DOHH2 (cell line): ENCODE data around the gene SCIN.
"Not testable (repeated sequence)": the region's sequence is repeated elsewhere in the genome, so short reads cannot be mapped to it uniquely, and the experiment has no call there.

ENCODE experiments used
- H3F3A ChIP-seq: fragments of 200-600 bp; sonication (generic), shearing (Covaris generic); 2 replicates; pipeline ENCODE4 v1.6.0; 2016; ENCODE audit warnings: antibody characterized with exemption, mild to moderate bottlenecking; ENCODE audit not compliant: control insufficient read depth, insufficient read depth
- H3K27ac ChIP-seq: fragments of 200-600 bp; sonication (generic); 2 replicates; pipeline ENCODE4 v1.5.1; 2014; ENCODE audit warnings: low read depth, mild to moderate bottlenecking, low read length, moderate library complexity
- H3K27me3 ChIP-seq: fragments of 200-600 bp; sonication (generic); 2 replicates; pipeline ENCODE4 v1.6.1; 2014; ENCODE audit warnings: mild to moderate bottlenecking, low read length, mixed read lengths; ENCODE audit not compliant: control insufficient read depth
- H3K36me3 ChIP-seq: fragments of 200-600 bp; sonication (generic); 2 replicates; pipeline ENCODE4 v1.6.1; 2014; ENCODE audit warnings: mild to moderate bottlenecking, low read length, moderate library complexity, mixed read lengths; ENCODE audit not compliant: control insufficient read depth
- H3K4me1 ChIP-seq: fragments of 200-600 bp; sonication (generic); 2 replicates; pipeline ENCODE4 v1.6.1; 2014; ENCODE audit warnings: mild to moderate bottlenecking, low read length, mixed read lengths; ENCODE audit not compliant: control insufficient read depth
- H3K4me2 ChIP-seq: fragments of 200-600 bp; sonication (generic); 2 replicates; pipeline ENCODE4 v1.6.0; 2014; ENCODE audit warnings: mild to moderate bottlenecking, low read length, moderate library complexity
- H3K4me3 ChIP-seq: fragments of 200-600 bp; sonication (generic); 2 replicates; pipeline ENCODE4 v1.5.1; 2014; ENCODE audit warnings: mild to moderate bottlenecking, low read length, mixed read lengths
- H3K79me2 ChIP-seq: fragments of 200-600 bp; sonication (generic); 2 replicates; pipeline ENCODE4 v1.6.1; 2014; ENCODE audit warnings: mild to moderate bottlenecking, low read length, mixed read lengths; ENCODE audit not compliant: control insufficient read depth
- H3K9me2 ChIP-seq: fragments of 200-600 bp; sonication (generic); replicated peaks from 2 replicates; pipeline ENCODE4 v1.6.1; 2014; ENCODE audit warnings: mild to moderate bottlenecking, low read length, mixed read lengths; ENCODE audit not compliant: control insufficient read depth
- H3K9me3 ChIP-seq: fragments of 200-600 bp; sonication (generic); 2 replicates; pipeline ENCODE4 v1.6.1; 2014; ENCODE audit warnings: antibody characterized with exemption, low read length, mixed read lengths; ENCODE audit not compliant: control insufficient read depth, insufficient read depth
- H4K20me1 ChIP-seq: fragments of 200-600 bp; sonication (generic); 2 replicates; pipeline ENCODE4 v1.6.0; 2014; ENCODE audit warnings: low read depth, mild to moderate bottlenecking, antibody characterized with exemption, low read length, moderate library complexity; ENCODE audit not compliant: control insufficient read depth, insufficient read depth
- CTCF ChIP-seq: fragments of 200-600 bp; sonication (generic); IDR thresholded peaks from one replicate; pipeline ENCODE4 v1.5.1; 2014; ENCODE audit warnings: antibody characterized with exemption, mild to moderate bottlenecking, low read depth, low read length; ENCODE audit not compliant: poor library complexity, severe bottlenecking
- EZH2phosphoT487 ChIP-seq: fragments of 200-600 bp; sonication (generic); IDR thresholded peaks from 2 replicates; pipeline ENCODE4 v1.6.1; 2017; ENCODE audit warnings: borderline replicate concordance, mild to moderate bottlenecking, antibody characterized with exemption, low read length, moderate library complexity, mixed read lengths

SCIN gene

GRCh38 chr7:12687718-12688171 lies 117.2 kb downstream of the SCIN start:
- no peaks in the 10 kb centered on the region for H3K27me3 ChIP-seq
- no peaks in the 10 kb centered on the region for H3K9me3 ChIP-seq
- peak overlapping the region; percentile 67 for H3K4me2 ChIP-seq
- no peaks in the 10 kb centered on the region; the same call in 1 of the 2 replicates for H4K20me1 ChIP-seq
- peak overlapping the region; percentile 77 for H3K4me3 ChIP-seq
- H3F3A ChIP-seq = no peaks in the 10 kb centered on the region
- H3K9me2 ChIP-seq = no peaks in the 10 kb centered on the region
- TF ChIP-seq CTCF (no peak), EZH2phosphoT487 (no peak)
- H3K79me2 ChIP-seq = peaks cover 4% of the 10 kb centered on the region
- no peaks in the 10 kb centered on the region for H3K36me3 ChIP-seq
- H3K27ac ChIP-seq = peak overlapping the region; percentile 45
- H3K4me1 ChIP-seq = peaks cover 4% of the 10 kb centered on the region; the same call in 1 of the 2 replicates

- not testable (repeated sequence) for H3K27me3 ChIP-seq, H4K20me1 ChIP-seq, H3K4me2 ChIP-seq, H3F3A ChIP-seq, H3K9me3 ChIP-seq, H3K27ac ChIP-seq, H3K79me2 ChIP-seq, H3K9me2 ChIP-seq, H3K4me3 ChIP-seq, H3K4me1 ChIP-seq, H3K36me3 ChIP-seq
Observed at GRCh38 chr7:12688485-12689170, 118.1 kb downstream of the SCIN start.

DNA sequence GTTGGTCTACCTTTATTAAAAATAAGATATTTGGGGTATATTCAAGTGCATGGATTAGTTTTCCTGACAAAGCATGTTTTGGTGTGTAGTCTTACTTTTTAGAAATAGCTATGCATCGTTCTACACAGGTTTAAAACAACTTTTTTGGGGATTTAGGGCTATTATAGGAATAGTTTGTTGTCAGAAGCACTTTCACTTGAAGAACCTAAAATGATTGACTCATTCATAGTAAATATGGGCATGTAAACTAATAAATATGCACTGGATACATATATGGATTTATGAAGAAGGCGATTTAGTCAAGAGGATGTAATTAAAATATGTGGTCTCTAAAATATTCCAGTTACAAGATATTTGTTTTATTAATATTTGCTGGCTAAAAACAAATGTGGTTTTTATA lies 118.9 kb downstream of the SCIN start:
- H3K9me2 ChIP-seq = no peaks in the 10 kb centered on the region
- H3K79me2 ChIP-seq = peaks cover 4% of the 10 kb centered on the region
- H3K27ac ChIP-seq = no peak overlapping the region
- H4K20me1 ChIP-seq = no peaks in the 10 kb centered on the region; the same call in 1 of the 2 replicates
- TF ChIP-seq CTCF = no peak
- no peak for TF ChIP-seq EZH2phosphoT487
- no peak overlapping the region for H3K4me3 ChIP-seq
- H3F3A ChIP-seq = no peaks in the 10 kb centered on the region
- H3K9me3 ChIP-seq = no peaks in the 10 kb centered on the region
- no peak overlapping the region for H3K4me2 ChIP-seq
- H3K36me3 ChIP-seq = no peaks in the 10 kb centered on the region
- H3K27me3 ChIP-seq = no peaks in the 10 kb centered on the region
- H3K4me1 ChIP-seq = peaks cover 4% of the 10 kb centered on the region; the same call in 1 of the 2 replicates

- Histone ChIP-seq H3K79me2 (peaks cover 4% of the 10 kb centered on the region), H3F3A (no peaks in the 10 kb centered on the region), H3K27me3 (no peaks in the 10 kb centered on the region), H3K9me2 (no peaks in the 10 kb centered on the region), H3K9me3 (no peaks in the 10 kb centered on the region), H3K4me3 (no peak overlapping the region), H3K27ac (no peak overlapping the region), H3K4me1 (peaks cover 4% of the 10 kb centered on the region; the same call in 1 of the 2 replicates), H3K4me2 (no peak overlapping the region), H3K36me3 (no peaks in the 10 kb centered on the region), H4K20me1 (no peaks in the 10 kb centered on the region; the same call in 1 of the 2 replicates)
- no peak for TF ChIP-seq CTCF
- no peak for TF ChIP-seq EZH2phosphoT487
Observed at GRCh38 chr7:12690041-12690878, 119.7 kb downstream of the SCIN start.

GRCh38 chr7:12691388-12691787 lies 120.9 kb downstream of the SCIN start:
- not testable (repeated sequence) for H3K4me3 ChIP-seq, H3K79me2 ChIP-seq

More at GRCh38 chr7:12691388-12691787, 120.9 kb downstream of the SCIN start:
- not testable (repeated sequence) for H3F3A ChIP-seq, H3K27me3 ChIP-seq, H3K36me3 ChIP-seq, H3K4me1 ChIP-seq, H3K4me2 ChIP-seq, H3K9me3 ChIP-seq, H4K20me1 ChIP-seq, H3K9me2 ChIP-seq, H3K27ac ChIP-seq
